LNCaP clone FGC (cell line): Measurements from ENCODE around the gene GFPT1.

ENCODE experiments used
- DNase-seq: peaks from one replicate; pipeline ENCODE4 v3.0.0-alpha.2; 2011; ENCODE audit warnings: low read depth
- H3K4me3 ChIP-seq: 2 replicates; pipeline ENCODE4 v1.5.1; 2011; ENCODE audit warnings: mild to moderate bottlenecking, low read depth, low read length, control low read depth
- TF ChIP-seq, protein P1 (sequence below): IDR thresholded peaks from 2 replicates; pipeline ENCODE4 v1.5.1; 2012; ENCODE audit warnings: mild to moderate bottlenecking; ENCODE audit not compliant: control insufficient read depth, insufficient read depth; ENCODE audit errors: extremely low read depth

GFPT1 gene

GRCh38 chr2:69386789-69387734 is at the start of gene GFPT1:
TSS of gene GFPT1 (minus strand) at chr2:69387227. CDS start at chr2:69387071, 156 bp downstream.
- DNase-seq = peak; percentile 63
- peak within 1 kb of the TSS; percentile 69 for H3K4me3 ChIP-seq

GRCh38 chr2:69436596-69436937 is 49.5 kb upstream of the GFPT1 start:
- TF ChIP-seq, protein P1, sequence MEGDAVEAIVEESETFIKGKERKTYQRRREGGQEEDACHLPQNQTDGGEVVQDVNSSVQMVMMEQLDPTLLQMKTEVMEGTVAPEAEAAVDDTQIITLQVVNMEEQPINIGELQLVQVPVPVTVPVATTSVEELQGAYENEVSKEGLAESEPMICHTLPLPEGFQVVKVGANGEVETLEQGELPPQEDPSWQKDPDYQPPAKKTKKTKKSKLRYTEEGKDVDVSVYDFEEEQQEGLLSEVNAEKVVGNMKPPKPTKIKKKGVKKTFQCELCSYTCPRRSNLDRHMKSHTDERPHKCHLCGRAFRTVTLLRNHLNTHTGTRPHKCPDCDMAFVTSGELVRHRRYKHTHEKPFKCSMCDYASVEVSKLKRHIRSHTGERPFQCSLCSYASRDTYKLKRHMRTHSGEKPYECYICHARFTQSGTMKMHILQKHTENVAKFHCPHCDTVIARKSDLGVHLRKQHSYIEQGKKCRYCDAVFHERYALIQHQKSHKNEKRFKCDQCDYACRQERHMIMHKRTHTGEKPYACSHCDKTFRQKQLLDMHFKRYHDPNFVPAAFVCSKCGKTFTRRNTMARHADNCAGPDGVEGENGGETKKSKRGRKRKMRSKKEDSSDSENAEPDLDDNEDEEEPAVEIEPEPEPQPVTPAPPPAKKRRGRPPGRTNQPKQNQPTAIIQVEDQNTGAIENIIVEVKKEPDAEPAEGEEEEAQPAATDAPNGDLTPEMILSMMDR = no peak
- no peak for DNase-seq
- H3K4me3 ChIP-seq = peak overlapping the region; percentile 49

More at GRCh38 chr2:69386789-69387734, at the start of gene GFPT1:
- TF ChIP-seq, protein P1 = no peak

- no peak overlapping the region for H3K4me3 ChIP-seq
- TF ChIP-seq, protein P1 = no peak
- DNase-seq = no peak
Observed at GRCh38 chr2:69434753-69435152, 47.7 kb upstream of the GFPT1 start.

DNA sequence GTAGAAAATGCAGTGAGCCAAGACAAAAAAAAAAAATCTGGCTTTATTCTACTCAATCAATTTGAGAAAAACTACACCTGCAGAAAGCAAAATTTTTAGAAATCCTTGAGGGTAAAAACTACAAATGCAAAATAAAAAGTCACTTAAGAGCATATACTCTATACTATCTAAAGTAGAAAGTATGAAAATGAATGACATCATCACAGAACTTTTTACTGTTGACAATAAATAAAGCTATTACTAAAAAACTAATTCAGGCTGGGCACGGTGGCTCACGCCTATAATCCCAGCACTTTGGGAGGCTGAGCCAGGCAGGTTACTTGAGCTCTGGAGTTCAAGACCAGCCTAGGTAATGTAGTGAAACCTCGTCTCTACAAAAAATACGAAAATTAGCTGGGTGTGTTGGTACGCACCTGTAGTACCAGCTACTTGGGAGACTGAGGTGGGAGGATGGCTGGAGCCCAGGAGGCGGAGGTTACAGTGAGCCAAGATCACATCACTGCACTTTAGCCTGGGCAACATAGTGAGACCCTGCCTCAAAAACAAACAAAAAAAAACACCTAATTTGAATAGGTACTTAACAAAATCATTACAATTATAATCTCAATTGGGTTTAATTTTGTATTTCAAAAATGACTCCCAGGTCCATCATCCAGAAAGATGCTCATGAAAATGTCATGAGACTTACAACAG is 42.6 kb upstream of the GFPT1 start:
- TF ChIP-seq, protein P1 = no peak
- no peak for DNase-seq
- no peak overlapping the region for H3K4me3 ChIP-seq

- TF ChIP-seq, protein P1 = no peak
- H3K4me3 ChIP-seq = no peak overlapping the region
- no peak for DNase-seq
Observed at GRCh38 chr2:69428981-69429380, 42.0 kb upstream of the GFPT1 start.

GRCh38 chr2:69424419-69424818 is 37.4 kb upstream of the GFPT1 start:
- DNase-seq = no peak
- TF ChIP-seq, protein P1 = no peak

More at GRCh38 chr2:69424419-69424818, 37.4 kb upstream of the GFPT1 start:
- H3K4me3 ChIP-seq = no peak overlapping the region
